HCT116 (cell line): Measurements from ENCODE around the gene SLC25A13. TPM values are rescaled to one million over a fixed set of nuclear protein-coding genes. Genes with fewer than 3 reads are reported as not detected.

Source experiments
- ATAC-seq: fragments of 200-7000 bp; cut with Tn5 transposase; 2 replicates; pipeline ENCODE4 v1.9.1; 2020; ENCODE audit warnings: mild to moderate bottlenecking, moderate library complexity
- BruUV-seq: library from RNA; stranded (reverse); fragments of 400-500 nt; replicated peaks from 2 replicates; lab custom pipeline; 2021; lab: Mats Ljungman, UMichigan
- CTCF ChIA-PET: fragments of 300-600 bp; sonication (Branson Sonifier 250); formaldehyde crosslinking; loops from one replicate; lab custom pipeline; 2021; ENCODE audit warnings: antibody characterized with exemption; lab: Charles Lee
- POLR2A ChIA-PET: fragments of 300-600, 350-600 bp; sonication (Branson Sonifier 250); formaldehyde crosslinking; loops from one replicate; lab custom pipeline; 2021; ENCODE audit warnings: antibody characterized with exemption; lab: Charles Lee
- RAD21 ChIA-PET, 2 experiments: fragments of 300-600 bp; sonication (Branson Sonifier 250); formaldehyde crosslinking; loops; one replicate each; lab custom pipeline; 2023; ENCODE audit warnings: low total read pairs in 2 of 2; ENCODE audit not compliant: uncharacterized antibody in 2 of 2, unreplicated experiment in 2 of 2, low non-redundant PET in 1 of 2; lab: Charles Lee
- DNase-seq: peaks from one replicate; pipeline ENCODE4 v3.0.0-alpha.2; 2010; ENCODE audit warnings: low read depth, low spot score
- H2AFZ ChIP-seq: fragments of 200-600 bp; shearing (Covaris generic), sonication (generic); 2 replicates; pipeline ENCODE4 v1.6.1; 2017; ENCODE audit warnings: low read depth, mixed run types, mixed read lengths, antibody characterized with exemption, low read length; ENCODE audit not compliant: poor library complexity, severe bottlenecking
- H3K27ac ChIP-seq: 2 replicates; pipeline ENCODE4 v1.5.1; 2012; ENCODE audit warnings: low read depth, low read length
- H3K27me3 ChIP-seq: fragments of 200-600 bp; sonication (generic); 2 replicates; pipeline ENCODE4 v1.6.1; 2016; ENCODE audit warnings: mixed run types, low read length, mixed read lengths; ENCODE audit not compliant: insufficient read depth
- H3K36me3 ChIP-seq, 2 experiments: fragments of 200-500 bp in 1 of 2; fragments of 200-600 bp in 1 of 2; sonication (Bioruptor generic) in 1 of 2; sonication (generic) in 1 of 2; 2 replicates each; pipeline versions ENCODE4 v1.5.1 to v1.6.1; 2014 to 2016; ENCODE audit warnings: low read length in 2 of 2, inconsistent platforms in 1 of 2, mixed read lengths in 1 of 2, mixed run types in 1 of 2; ENCODE audit not compliant: insufficient read depth in 2 of 2, control insufficient read depth in 1 of 2
- H3K4me1 ChIP-seq, 2 experiments: fragments of 200-600 bp in 1 of 2; sonication (generic) in 1 of 2; 2 replicates each; pipeline versions ENCODE4 v1.5.1 to v1.6.1; 2012 to 2017; ENCODE audit warnings: low read length in 2 of 2, inconsistent platforms in 1 of 2, mild to moderate bottlenecking in 1 of 2, mixed read lengths in 1 of 2, mixed run types in 1 of 2, moderate library complexity in 1 of 2; ENCODE audit not compliant: insufficient read depth in 2 of 2, control insufficient read depth in 1 of 2
- H3K4me2 ChIP-seq: fragments of 200-600 bp; sonication (generic); 2 replicates; pipeline ENCODE4 v1.6.1; 2017; ENCODE audit warnings: mixed run types, low read length, mixed read lengths
- H3K4me3 ChIP-seq, 2 experiments: fragments of 200-600 bp in 1 of 2; sonication (generic) in 1 of 2; replicated peaks in 1 of 2; 2 replicates each; pipeline ENCODE4 v1.5.1; 2011 to 2016; ENCODE audit warnings: low read length in 2 of 2, control low read depth in 1 of 2, low read depth in 1 of 2, mild to moderate bottlenecking in 1 of 2, mixed read lengths in 1 of 2, mixed run types in 1 of 2
- H3K79me2 ChIP-seq: fragments of 200-600 bp; sonication (generic); 2 replicates; pipeline ENCODE4 v1.6.1; 2017; ENCODE audit warnings: mild to moderate bottlenecking, mixed run types, low read length, moderate library complexity, mixed read lengths; ENCODE audit not compliant: insufficient read depth
- H3K9ac ChIP-seq: fragments of 200-600 bp; sonication (generic); 2 replicates; pipeline ENCODE4 v1.6.1; 2016; ENCODE audit warnings: low read length, mixed read lengths
- H3K9me2 ChIP-seq: fragments of 200-600 bp; sonication (generic), shearing (Covaris generic); 2 replicates; pipeline ENCODE4 v1.6.1; 2017; ENCODE audit warnings: mixed run types, mild to moderate bottlenecking, moderate library complexity; ENCODE audit not compliant: insufficient read depth
- H3K9me3 ChIP-seq, 2 experiments: fragments of 200-500 bp in 1 of 2; fragments of 200-600 bp in 1 of 2; sonication (Bioruptor generic) in 1 of 2; sonication (generic) in 1 of 2; 2 replicates each; pipeline ENCODE4 v1.6.1; 2014 to 2017; ENCODE audit warnings: low read length in 2 of 2, mixed read lengths in 2 of 2, inconsistent platforms in 1 of 2, low read depth in 1 of 2, mild to moderate bottlenecking in 1 of 2, mixed run types in 1 of 2, moderate library complexity in 1 of 2; ENCODE audit not compliant: control insufficient read depth in 1 of 2, insufficient read depth in 1 of 2
- H4K20me1 ChIP-seq: fragments of 200-600 bp; sonication (generic), shearing (Covaris generic); 2 replicates; pipeline ENCODE4 v1.6.1; 2017; ENCODE audit warnings: mixed run types, mild to moderate bottlenecking, moderate library complexity; ENCODE audit not compliant: insufficient read depth
- CEBPB ChIP-seq: IDR thresholded peaks from 2 replicates; pipeline ENCODE4 v1.6.1; 2012; ENCODE audit warnings: low read depth
- CTCF ChIP-seq, 3 experiments: fragments of 200-600 bp in 1 of 3; sonication (generic) in 1 of 3; IDR thresholded peaks in 2 of 3; conservative IDR thresholded peaks in 1 of 3; 2 replicates each; pipeline ENCODE4 v1.5.1; 2012 to 2017; ENCODE audit warnings: low read depth in 2 of 3, low read length in 2 of 3, antibody characterized with exemption in 1 of 3, borderline replicate concordance in 1 of 3, control low read depth in 1 of 3, mild to moderate bottlenecking in 1 of 3, mixed read lengths in 1 of 3, mixed run types in 1 of 3, moderate library complexity in 1 of 3; ENCODE audit not compliant: insufficient read depth in 1 of 3
- EGR1 ChIP-seq: IDR thresholded peaks from 2 replicates; pipeline ENCODE4 v1.6.1; 2012; ENCODE audit warnings: low read depth
- ELF1 ChIP-seq: IDR thresholded peaks from 2 replicates; pipeline ENCODE4 v1.6.1; 2012; ENCODE audit warnings: low read depth, borderline replicate concordance
- EZH2 ChIP-seq: fragments of 200-600 bp; sonication (generic); IDR thresholded peaks from 2 replicates; pipeline ENCODE4 v1.6.1; 2017; ENCODE audit warnings: antibody characterized with exemption, mixed run types
- FOSL1 ChIP-seq: IDR thresholded peaks from 2 replicates; pipeline ENCODE4 v1.6.1; 2012; ENCODE audit warnings: low read depth
- JUND ChIP-seq: IDR thresholded peaks from 2 replicates; pipeline ENCODE4 v1.6.1; 2012
- POLR2A ChIP-seq: IDR thresholded peaks from 2 replicates; pipeline ENCODE4 v1.7.0; 2011; ENCODE audit warnings: borderline replicate concordance; ENCODE audit not compliant: insufficient read depth, insufficient read length; ENCODE audit errors: extremely low read depth
- POLR2AphosphoS5 ChIP-seq: IDR thresholded peaks from 2 replicates; pipeline ENCODE4 v1.6.1; 2011; ENCODE audit warnings: mild to moderate bottlenecking, low read depth, low read length, moderate library complexity
- RAD21 ChIP-seq: IDR thresholded peaks from 2 replicates; pipeline ENCODE4 v1.6.1; 2012; ENCODE audit warnings: low read depth, mild to moderate bottlenecking
- SP1 ChIP-seq: IDR thresholded peaks from 2 replicates; pipeline ENCODE4 v1.6.1; 2012; ENCODE audit warnings: low read depth
- YY1 ChIP-seq: IDR thresholded peaks from 2 replicates; pipeline ENCODE4 v1.6.1; 2011; ENCODE audit warnings: low read length, low read depth, moderate library complexity, mild to moderate bottlenecking; ENCODE audit not compliant: insufficient replicate concordance; ENCODE audit errors: extremely low read depth
- ZFX ChIP-seq: fragments of 450-650 bp; IDR thresholded peaks from 2 replicates; pipeline ENCODE4 v1.6.1; 2017
- intact Hi-C: fragments of 100-400 bp; cut with micrococcal nuclease; formaldehyde crosslinking; loops from 2 replicates; pipeline ENCODE4 v1.10.0; 2022
- total RNA-seq: library from RNA; stranded (reverse); gene quantifications from one replicate; pipeline ENCODE4 v1.2.1, GENCODE V29; 2021; ENCODE audit not compliant: unreplicated experiment
- TF ChIP-seq, protein P1 (sequence below): IDR thresholded peaks from 2 replicates; pipeline ENCODE4 v1.6.1; 2012
- TF ChIP-seq, protein P2 (sequence below): IDR thresholded peaks from 2 replicates; pipeline ENCODE4 v1.6.1; 2011; ENCODE audit warnings: mild to moderate bottlenecking, low read length, moderate library complexity; ENCODE audit not compliant: insufficient replicate concordance; ENCODE audit errors: extremely low read depth

SLC25A13 gene
- total RNA-seq, 1 experiment from 2014 or later: 19.3 TPM

DNA sequence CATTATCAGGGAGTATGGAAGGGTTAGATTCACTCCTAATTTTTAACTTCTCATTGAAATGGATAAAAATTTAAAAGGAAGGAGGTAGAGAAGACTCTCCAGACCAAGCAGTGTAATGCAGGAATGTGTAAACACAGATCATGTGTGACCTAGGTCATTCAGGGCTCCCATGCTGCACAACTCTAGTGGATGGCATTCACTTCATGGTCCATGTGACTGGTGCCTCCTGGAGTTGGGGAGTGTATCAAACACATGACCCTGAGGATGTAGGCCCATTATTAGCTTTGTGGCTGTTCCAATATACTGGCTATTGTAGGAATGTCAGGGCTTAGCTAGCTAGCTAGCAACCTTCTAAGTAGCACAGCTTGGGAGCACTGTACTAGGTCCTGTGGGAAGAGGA, 109.9 kb downstream of the SLC25A13 start (continued):
- TF ChIP-seq CEBPB (no peak), CTCF (IDR thresholded peaks at IDR 0.05 in 2 of 3, conservative IDR thresholded peaks at IDR 0.05 in 1 of 3; ENCODE audit: borderline replicate concordance in 1 of 3, insufficient read depth in 1 of 3, low read depth in 2 of 3, low read length in 2 of 3) (no peak), RAD21 (no peak)

DNA sequence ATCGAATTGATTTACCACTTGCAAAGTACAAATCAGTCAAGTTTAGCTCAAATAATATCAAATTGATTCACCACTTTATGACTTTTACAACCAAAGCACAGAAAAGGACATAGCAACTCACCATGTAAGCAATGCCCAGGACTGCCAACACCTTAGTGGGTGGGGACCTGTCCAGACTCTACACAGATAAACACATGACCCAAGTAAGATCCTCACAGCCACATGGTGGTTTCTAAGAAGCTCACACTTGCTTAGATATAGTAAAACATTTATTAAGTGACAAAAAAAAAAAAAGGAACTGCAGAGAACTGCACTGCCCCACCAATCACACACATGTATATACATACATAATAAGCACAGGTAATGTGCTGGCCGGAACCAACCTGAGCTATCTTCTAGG, 116.2 kb downstream of the SLC25A13 start:
- RAD21 ChIA-PET: no interaction called here
- Histone ChIP-seq H3K4me2 (no peak overlapping the region), H3K9me3 (no peaks in the 10 kb centered on the region), H4K20me1 (no peaks in the 10 kb centered on the region), H2AFZ (no peak overlapping the region), H3K36me3 (no peaks in the 10 kb centered on the region), H3K27ac (no peak overlapping the region), H3K4me3 (no peak overlapping the region), H3K79me2 (peaks cover 5% of the 10 kb centered on the region; the same call in 1 of the 2 replicates), H3K9me2 (no peaks in the 10 kb centered on the region), H3K27me3 (no peaks in the 10 kb centered on the region), H3K9ac (no peak overlapping the region), H3K4me1 (no peaks in the 10 kb centered on the region)
- TF ChIP-seq CEBPB (no peak), EGR1 (no peak), POLR2A (no peak), EZH2 (no peak), YY1 (no peak), RAD21 (no peak), CTCF (IDR thresholded peaks at IDR 0.05 in 2 of 3, conservative IDR thresholded peaks at IDR 0.05 in 1 of 3; ENCODE audit: borderline replicate concordance in 1 of 3, insufficient read depth in 1 of 3, low read depth in 2 of 3, low read length in 2 of 3) (no peak), POLR2AphosphoS5 (no peak), ELF1 (no peak), SP1 (no peak), ZFX (no peak), FOSL1 (no peak), JUND (no peak)
- TF ChIP-seq, protein P1, sequence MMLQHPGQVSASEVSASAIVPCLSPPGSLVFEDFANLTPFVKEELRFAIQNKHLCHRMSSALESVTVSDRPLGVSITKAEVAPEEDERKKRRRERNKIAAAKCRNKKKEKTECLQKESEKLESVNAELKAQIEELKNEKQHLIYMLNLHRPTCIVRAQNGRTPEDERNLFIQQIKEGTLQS: no peak
- TF ChIP-seq, protein P2, sequence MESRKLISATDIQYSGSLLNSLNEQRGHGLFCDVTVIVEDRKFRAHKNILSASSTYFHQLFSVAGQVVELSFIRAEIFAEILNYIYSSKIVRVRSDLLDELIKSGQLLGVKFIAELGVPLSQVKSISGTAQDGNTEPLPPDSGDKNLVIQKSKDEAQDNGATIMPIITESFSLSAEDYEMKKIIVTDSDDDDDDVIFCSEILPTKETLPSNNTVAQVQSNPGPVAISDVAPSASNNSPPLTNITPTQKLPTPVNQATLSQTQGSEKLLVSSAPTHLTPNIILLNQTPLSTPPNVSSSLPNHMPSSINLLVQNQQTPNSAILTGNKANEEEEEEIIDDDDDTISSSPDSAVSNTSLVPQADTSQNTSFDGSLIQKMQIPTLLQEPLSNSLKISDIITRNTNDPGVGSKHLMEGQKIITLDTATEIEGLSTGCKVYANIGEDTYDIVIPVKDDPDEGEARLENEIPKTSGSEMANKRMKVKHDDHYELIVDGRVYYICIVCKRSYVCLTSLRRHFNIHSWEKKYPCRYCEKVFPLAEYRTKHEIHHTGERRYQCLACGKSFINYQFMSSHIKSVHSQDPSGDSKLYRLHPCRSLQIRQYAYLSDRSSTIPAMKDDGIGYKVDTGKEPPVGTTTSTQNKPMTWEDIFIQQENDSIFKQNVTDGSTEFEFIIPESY: no peak
- POLR2A ChIA-PET: no interaction called here
- ATAC-seq (no peak), DNase-seq (no peak)
- BruUV-seq: no TSS peak
- CTCF ChIA-PET: no interaction called here
- intact Hi-C loops: no loop called here
